Mammary epithelial cell (primary cell): ENCODE data around the gene PIK3C2G.

Experiments used
- CTCF ChIP-seq, 2 donors: IDR thresholded peaks in 1 of 2; conservative IDR thresholded peaks in 1 of 2; 2 replicates each; pipeline ENCODE4 v1.5.1; 2011 to 2012; ENCODE audit warnings: inconsistent platforms in 2 of 2, low read length in 2 of 2, mild to moderate bottlenecking in 2 of 2, control low read depth in 1 of 2, low read depth in 1 of 2; ENCODE audit not compliant: insufficient read depth in 1 of 2; ENCODE audit errors: extremely low read depth in 1 of 2
- EZH2 ChIP-seq: IDR thresholded peaks from 2 replicates; pipeline ENCODE4 v1.6.1; 2012; ENCODE audit warnings: low read length, inconsistent platforms, borderline replicate concordance

- TF ChIP-seq EZH2 (no peak), CTCF (conservative IDR thresholded peaks at IDR 0.05 in 1 of 2, IDR thresholded peaks at IDR 0.05 in 1 of 2; ENCODE audit: extremely low read depth in 1 of 2, insufficient read depth in 1 of 2, low read depth in 1 of 2, low read length in 2 of 2) (no peak)
Observed at GRCh38 chr12:18242380-18243089, 18.8 kb upstream of the PIK3C2G start.
